Measurements from ENCODE around the gene PALM2AKAP2. TPM values are rescaled to one million over a fixed set of nuclear protein-coding genes. Genes with fewer than 3 reads are reported as not detected.
A peak's percentile ranks its signal among the peaks of the same experiment; 100 is the strongest.

PALM2AKAP2 gene
- total and polyA plus RNA-seq, 2 experiments from 2014 or later = 2.5 to 7.9 TPM

- H3K27ac ChIP-seq (ENCODE audit: low read depth) = no peak overlapping the region
- no peak overlapping the region for H3K4me2 ChIP-seq
- H3K27me3 ChIP-seq (ENCODE audit: insufficient read depth) = no peaks in the 10 kb centered on the region
- no peaks in the 10 kb centered on the region for H3K36me3 ChIP-seq (ENCODE audit: insufficient read depth)
- no peak for DNase-seq (ENCODE audit: low spot score)
- TF ChIP-seq ZNF114 (CRISPR knock-in tag; IDR thresholded peaks at IDR 0.05) (no peak), ZNF462 (CRISPR knock-in tag; IDR thresholded peaks at IDR 0.05) (no peak), EZH2phosphoT487 (IDR thresholded peaks at IDR 0.05; ENCODE audit: unreplicated experiment) (no peak), JUNB (IDR thresholded peaks at IDR 0.05; ENCODE audit: unreplicated experiment) (no peak), CREB1 (CRISPR knock-in tag; IDR thresholded peaks at IDR 0.05; ENCODE audit: low read depth) (no peak), ZNF331 (CRISPR knock-in tag; IDR thresholded peaks at IDR 0.05; ENCODE audit: low read depth) (no peak), STAT1 (IDR thresholded peaks at IDR 0.05; ENCODE audit: unreplicated experiment) (no peak), ETS1 (IDR thresholded peaks at IDR 0.05) (no peak), CTCF (conservative IDR thresholded peaks at IDR 0.05; ENCODE audit: low read depth in 2 of 2) (no peak), NANOG (IDR thresholded peaks at IDR 0.05; ENCODE audit: borderline replicate concordance) (no peak), REST (IDR thresholded peaks at IDR 0.05; ENCODE audit: unreplicated experiment) (no peak), EZH2 (IDR thresholded peaks at IDR 0.05; ENCODE audit: low read depth, unreplicated experiment) (no peak), POLR2AphosphoS5 (IDR thresholded peaks at IDR 0.05; ENCODE audit: low read depth) (no peak)
- H3F3A ChIP-seq (replicated peaks; ENCODE audit: low read depth) = no peaks in the 10 kb centered on the region
- Mint-ChIP-seq H3K27ac (no peak overlapping the region), H3K4me3 (no peak overlapping the region), H3K4me1 (peaks cover 14% of the 10 kb centered on the region), H3K9me3 (no peaks in the 10 kb centered on the region), H3K27me3 (ENCODE audit: insufficient read depth, low read depth, poor library complexity) (no peaks in the 10 kb centered on the region), H3K36me3 (ENCODE audit: low read depth) (no peaks in the 10 kb centered on the region)
- no peaks in the 10 kb centered on the region for H3K9me2 ChIP-seq (ENCODE audit: insufficient read depth)
- no peak overlapping the region for H2AFZ ChIP-seq
- H3K4me3 ChIP-seq = no peak overlapping the region
- peak; percentile 31; the same call in 1 of the 3 replicates for ATAC-seq
- H3K4me1 ChIP-seq (ENCODE audit: insufficient read depth) = peaks cover 12% of the 10 kb centered on the region; the same call in 1 of the 2 replicates
- H4K20me1 ChIP-seq (replicated peaks; ENCODE audit: insufficient read depth) = no peaks in the 10 kb centered on the region
- peaks cover 4% of the 10 kb centered on the region; the same call in 1 of the 2 replicates for H3K79me2 ChIP-seq (replicated peaks; ENCODE audit: insufficient read depth)
These were observed 41.7 kb downstream of the PALM2AKAP2 start for GRCh38 chr9:109821711-109822110.

All from GM23338 (cell line).